Hematopoietic multipotent progenitor cell (in vitro differentiated cells): ENCODE measurements around the gene ELK1. TPM values are rescaled to one million over a fixed set of nuclear protein-coding genes. Genes with fewer than 3 reads are reported as not detected.
"Not testable (repeated sequence)": the region's sequence is repeated elsewhere in the genome, so short reads cannot be mapped to it uniquely, and the experiment has no call there.

Source experiments
- DNase-seq, 3 donors: peaks; one replicate each; pipeline ENCODE4 v3.0.0-alpha.2; 2011 to 2015; ENCODE audit warnings: low read depth in 2 of 3, low spot score in 2 of 3
- total RNA-seq: library from RNA; depleted of rRNA; stranded (reverse); fragments of >200 nt; gene quantifications from one replicate; pipeline ENCODE4 v1.2.3, GENCODE V29; 2012

Gene ELK1
- total RNA-seq, 1 donor = 25.9 TPM

GRCh38 chrX:47613082-47613481, 37.3 kb downstream of the ELK1 start:
- DNase-seq = no peak

DNA sequence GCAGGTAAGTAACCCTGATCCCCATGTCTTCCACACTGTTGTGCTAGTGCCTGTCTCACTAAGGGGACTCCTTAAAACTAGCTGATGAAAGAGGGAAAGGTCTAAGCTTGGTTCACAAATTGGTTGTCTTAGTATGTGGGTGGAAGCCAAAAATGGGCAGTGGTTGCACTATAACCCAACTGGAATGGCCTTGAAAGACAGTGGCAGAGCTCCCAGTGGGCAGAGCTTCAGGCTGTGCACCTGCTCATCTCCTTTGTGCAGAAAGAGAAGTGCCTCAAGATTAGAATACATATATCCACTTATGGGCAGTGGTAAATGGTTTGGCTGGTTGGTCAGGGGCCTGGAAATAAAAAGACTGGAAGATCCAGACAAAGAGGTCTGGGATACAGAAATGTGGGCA, 37.9 kb downstream of the ELK1 start:
- DNase-seq = no peak

GRCh38 chrX:47611926-47612325, 38.4 kb downstream of the ELK1 start:
- no peak for DNase-seq

- DNase-seq = no peak
Observed at GRCh38 chrX:47611489-47611888, 38.9 kb downstream of the ELK1 start.

- no peak for DNase-seq
Observed at GRCh38 chrX:47610511-47610910, 39.9 kb downstream of the ELK1 start.

- peak in 1 of 3 donors; percentile 33 for DNase-seq
Observed at GRCh38 chrX:47608130-47608810, 42.1 kb downstream of the ELK1 start.

DNA sequence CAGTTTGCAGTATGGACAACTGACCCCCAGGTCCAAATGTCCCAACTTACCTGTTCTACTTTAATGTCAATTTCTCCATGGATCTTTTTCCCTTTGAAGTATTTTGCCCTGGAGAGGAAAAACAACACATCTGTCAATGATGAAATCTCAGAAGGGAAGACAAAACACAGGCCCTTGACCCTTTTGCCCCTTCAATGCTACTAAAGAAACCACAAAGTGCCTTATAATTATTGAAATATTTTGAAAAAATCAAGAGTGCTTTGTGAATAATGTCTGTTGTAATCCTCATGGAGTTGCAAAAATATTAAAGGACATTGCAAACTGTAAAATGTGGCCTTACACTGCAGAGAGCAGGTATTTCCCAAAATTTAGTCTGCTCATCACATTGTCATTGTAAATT, 43.3 kb downstream of the ELK1 start:
- no peak for DNase-seq

- DNase-seq = no peak
Observed at GRCh38 chrX:47605024-47605423, 45.3 kb downstream of the ELK1 start.

GRCh38 chrX:47603125-47603524, 47.2 kb downstream of the ELK1 start:
- DNase-seq = not testable (repeated sequence)

DNA sequence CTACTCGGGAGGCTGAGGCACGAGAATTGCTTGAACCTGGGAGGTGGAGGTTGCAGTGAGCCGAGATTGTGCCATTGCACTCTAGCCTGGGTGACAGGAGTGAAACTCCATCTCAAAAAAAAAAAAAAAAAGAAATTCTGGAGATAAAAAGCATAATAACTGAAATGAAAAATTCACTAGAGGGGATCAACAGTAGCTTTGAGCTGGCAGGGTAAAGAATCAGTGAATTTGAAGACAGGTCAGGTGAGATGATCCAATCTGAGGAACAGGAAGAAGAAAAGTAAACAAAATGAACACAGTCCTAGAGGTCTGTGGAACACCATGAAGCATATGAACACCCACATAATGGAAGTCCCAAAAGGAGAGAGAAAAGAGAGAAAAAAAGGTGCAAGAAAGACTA, 53.1 kb downstream of the ELK1 start:
- DNase-seq = no peak

GRCh38 chrX:47596256-47596655, 54.1 kb downstream of the ELK1 start:
- DNase-seq = no peak

DNA sequence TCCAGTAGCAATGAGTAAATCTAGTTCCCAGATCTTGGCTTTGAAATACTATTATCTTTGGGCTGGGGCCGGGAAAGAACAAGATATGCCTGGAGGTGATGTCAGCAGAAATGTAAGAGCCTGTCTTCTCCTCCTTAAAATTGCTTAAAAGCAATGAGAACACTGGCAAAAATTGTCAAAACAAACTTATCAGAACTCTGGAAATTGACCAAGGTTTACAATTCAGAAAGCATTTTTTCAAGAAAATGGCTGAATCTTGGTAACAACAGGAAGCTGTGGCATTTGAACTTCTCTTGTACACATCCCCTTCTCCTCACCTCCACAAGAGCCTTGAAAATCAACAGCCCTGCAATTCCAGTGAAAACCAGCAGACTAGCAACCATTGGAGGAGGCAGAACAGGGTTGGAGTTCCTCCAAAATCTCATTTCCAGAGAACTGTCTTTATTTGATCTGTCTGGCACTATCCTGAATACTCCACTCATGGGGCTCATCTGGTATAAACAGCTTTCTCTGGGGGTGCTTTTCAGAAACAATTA, 54.6 kb downstream of the ELK1 start:
- DNase-seq = no peak

GRCh38 chrX:47593522-47593921, 56.8 kb downstream of the ELK1 start:
- no peak for DNase-seq

GRCh38 chrX:47590984-47591383, 59.4 kb downstream of the ELK1 start:
- DNase-seq = no peak

- DNase-seq = no peak
Observed at GRCh38 chrX:47587906-47588735, 62.2 kb downstream of the ELK1 start.

- DNase-seq = no peak
Observed at GRCh38 chrX:47587091-47587891, 63.1 kb downstream of the ELK1 start.

- no peak for DNase-seq
Observed at GRCh38 chrX:47586043-47586787, 64.1 kb downstream of the ELK1 start.
